NCI-H345 treated with DMSO at 0.1 percent for 48 hours (cell line): ENCODE measurements around the gene CCDC167.

Experiments used
- DNase-seq: peaks from one replicate; lab custom pipeline; 2025; ENCODE audit not compliant: unreplicated experiment; lab: John Stamatoyannopoulos, UW

CCDC167 gene

GRCh38 chr6:37490536-37491170 is 9.0 kb downstream of the CCDC167 start:
- no peak for DNase-seq

GRCh38 chr6:37489697-37490336 is 9.9 kb downstream of the CCDC167 start:
- DNase-seq: no peak

GRCh38 chr6:37488476-37488875 is 11.2 kb downstream of the CCDC167 start:
- DNase-seq: no peak

- no peak for DNase-seq
These were observed 11.9 kb downstream of the CCDC167 start for GRCh38 chr6:37487591-37488380.

- DNase-seq: no peak
These were observed 13.4 kb downstream of the CCDC167 start for GRCh38 chr6:37486121-37486839.

GRCh38 chr6:37485291-37485702 is 14.4 kb downstream of the CCDC167 start:
- no peak for DNase-seq

- no peak for DNase-seq
These were observed 14.9 kb downstream of the CCDC167 start for GRCh38 chr6:37484786-37485170.

- no peak for DNase-seq
These were observed 15.5 kb downstream of the CCDC167 start for GRCh38 chr6:37483917-37484785.

- no peak for DNase-seq
These were observed 16.3 kb downstream of the CCDC167 start for GRCh38 chr6:37483252-37483901.

GRCh38 chr6:37482606-37483251 is 17.0 kb downstream of the CCDC167 start:
- no peak for DNase-seq

GRCh38 chr6:37481711-37482605 is 17.7 kb downstream of the CCDC167 start:
- DNase-seq: no peak

- no peak for DNase-seq
These were observed 18.6 kb downstream of the CCDC167 start for GRCh38 chr6:37480951-37481534.

GRCh38 chr6:37480118-37480736 is 19.5 kb downstream of the CCDC167 start:
- DNase-seq: no peak

- no peak for DNase-seq
These were observed 20.3 kb downstream of the CCDC167 start for GRCh38 chr6:37479266-37479854.

- no peak for DNase-seq
These were observed 20.9 kb downstream of the CCDC167 start for GRCh38 chr6:37478827-37479226.

GRCh38 chr6:37477656-37478435 is 21.8 kb downstream of the CCDC167 start:
- DNase-seq: no peak

GRCh38 chr6:37477191-37477590 is 22.5 kb downstream of the CCDC167 start:
- no peak for DNase-seq
